SJCRH30 (cell line): ENCODE data around the gene MSRB1. TPM values are rescaled to one million over a fixed set of nuclear protein-coding genes. Genes with fewer than 3 reads are reported as not detected.
A peak's percentile ranks its signal among the peaks of the same experiment; 100 is the strongest.

Experiments
- DNase-seq, 2 experiments: peaks; one replicate each; pipeline ENCODE4 v3.0.0-alpha.2; 2015 to 2020
- H3K27ac ChIP-seq: fragments of 250-450 bp; sonication (Bioruptor Pico); 2 replicates; pipeline ENCODE4 v1.5.1; 2020; ENCODE audit warnings: mild to moderate bottlenecking, moderate library complexity
- H3K27me3 ChIP-seq: fragments of 250-450 bp; sonication (Bioruptor Pico); 2 replicates; pipeline ENCODE4 v1.5.1; 2020; ENCODE audit warnings: mild to moderate bottlenecking, moderate library complexity
- H3K36me3 ChIP-seq: fragments of 250-450 bp; sonication (Bioruptor Pico); 2 replicates; pipeline ENCODE4 v1.5.1; 2020; ENCODE audit warnings: mild to moderate bottlenecking, moderate library complexity
- H3K4me1 ChIP-seq: fragments of 250-450 bp; sonication (Bioruptor Pico); 2 replicates; pipeline ENCODE4 v1.5.1; 2020; ENCODE audit warnings: mild to moderate bottlenecking, moderate library complexity
- H3K4me3 ChIP-seq: fragments of 250-450 bp; sonication (Bioruptor Pico); 2 replicates; pipeline ENCODE4 v1.5.1; 2020; ENCODE audit warnings: mild to moderate bottlenecking, moderate library complexity
- H3K9me3 ChIP-seq: fragments of 250-450 bp; sonication (Bioruptor Pico); replicated peaks from 2 replicates; pipeline ENCODE4 v1.5.1; 2020; ENCODE audit warnings: mild to moderate bottlenecking, moderate library complexity
- total RNA-seq: library from RNA; depleted of rRNA; stranded (reverse); fragments of >200 nt; shearing (Covaris generic); gene quantifications from 2 replicates; pipeline ENCODE4 v1.2.3, GENCODE V29; 2014

The MSRB1 gene
- total RNA-seq, 1 experiment from 2014 or later = 16.0 TPM

DNA sequence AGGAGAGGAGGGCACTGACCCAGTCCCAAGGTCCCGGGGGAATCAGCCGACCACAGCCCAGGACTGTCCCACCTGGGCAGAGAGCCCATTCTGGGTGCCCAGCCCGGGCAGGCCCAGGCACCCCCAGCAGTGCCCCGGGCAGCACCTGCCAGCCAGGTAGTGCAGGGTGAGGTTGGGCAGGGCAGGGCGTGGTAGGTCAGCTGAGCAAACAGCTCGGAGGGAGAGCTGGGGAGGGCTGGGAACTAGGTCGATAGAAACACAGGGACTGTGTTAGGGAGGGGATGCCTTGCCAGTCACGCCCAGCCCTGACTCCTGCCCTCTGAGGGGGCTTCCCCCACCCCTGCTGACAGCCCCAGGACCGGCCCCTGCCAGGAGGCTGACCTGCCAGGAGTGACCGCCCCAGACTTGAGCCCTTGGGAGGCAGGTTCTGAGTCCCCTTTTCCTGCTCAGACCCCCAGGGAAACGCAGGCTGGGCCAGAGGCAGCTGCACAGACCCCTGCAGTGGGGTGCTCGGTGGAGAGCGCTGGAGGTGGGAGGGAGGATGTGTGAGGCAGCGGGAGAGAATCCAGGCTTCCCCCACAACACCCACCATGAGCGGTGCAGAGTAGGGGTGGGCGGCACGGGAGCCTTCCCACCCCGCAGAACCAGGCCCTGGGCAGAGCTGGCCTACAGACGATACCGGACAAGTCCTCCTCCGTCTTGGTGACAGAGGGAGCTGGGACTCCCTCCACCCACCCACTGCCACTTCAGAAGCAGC lies 29.5 kb downstream of the MSRB1 start:
- Histone ChIP-seq H3K4me3 (no peak overlapping the region), H3K4me1 (peaks cover 8% of the 10 kb centered on the region), H3K9me3 (no peaks in the 10 kb centered on the region), H3K27ac (no peak overlapping the region), H3K36me3 (no peaks in the 10 kb centered on the region), H3K27me3 (peaks cover 34% of the 10 kb centered on the region)
- no peak for DNase-seq

DNA sequence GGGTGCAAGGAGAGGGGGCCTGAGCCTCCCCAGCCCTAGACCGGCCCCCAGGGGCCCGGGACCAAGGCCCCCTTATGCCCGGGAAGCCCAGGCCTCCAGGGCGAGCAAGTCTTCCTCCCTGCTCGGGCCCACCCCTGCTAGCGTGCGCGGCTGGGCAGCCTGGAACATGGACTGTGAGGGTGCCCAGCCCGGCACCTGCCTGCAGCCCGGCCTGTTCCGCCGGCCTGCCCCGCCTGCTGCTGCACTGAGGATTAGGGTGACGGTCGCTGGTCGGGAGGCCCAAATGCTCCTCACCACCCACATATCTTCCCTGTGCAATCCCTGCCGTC lies 30.8 kb downstream of the MSRB1 start:
- Histone ChIP-seq H3K4me1 (peaks cover 8% of the 10 kb centered on the region), H3K27ac (no peak overlapping the region), H3K36me3 (no peaks in the 10 kb centered on the region), H3K4me3 (no peak overlapping the region), H3K27me3 (peaks cover 47% of the 10 kb centered on the region), H3K9me3 (no peaks in the 10 kb centered on the region)
- no peak for DNase-seq

DNA sequence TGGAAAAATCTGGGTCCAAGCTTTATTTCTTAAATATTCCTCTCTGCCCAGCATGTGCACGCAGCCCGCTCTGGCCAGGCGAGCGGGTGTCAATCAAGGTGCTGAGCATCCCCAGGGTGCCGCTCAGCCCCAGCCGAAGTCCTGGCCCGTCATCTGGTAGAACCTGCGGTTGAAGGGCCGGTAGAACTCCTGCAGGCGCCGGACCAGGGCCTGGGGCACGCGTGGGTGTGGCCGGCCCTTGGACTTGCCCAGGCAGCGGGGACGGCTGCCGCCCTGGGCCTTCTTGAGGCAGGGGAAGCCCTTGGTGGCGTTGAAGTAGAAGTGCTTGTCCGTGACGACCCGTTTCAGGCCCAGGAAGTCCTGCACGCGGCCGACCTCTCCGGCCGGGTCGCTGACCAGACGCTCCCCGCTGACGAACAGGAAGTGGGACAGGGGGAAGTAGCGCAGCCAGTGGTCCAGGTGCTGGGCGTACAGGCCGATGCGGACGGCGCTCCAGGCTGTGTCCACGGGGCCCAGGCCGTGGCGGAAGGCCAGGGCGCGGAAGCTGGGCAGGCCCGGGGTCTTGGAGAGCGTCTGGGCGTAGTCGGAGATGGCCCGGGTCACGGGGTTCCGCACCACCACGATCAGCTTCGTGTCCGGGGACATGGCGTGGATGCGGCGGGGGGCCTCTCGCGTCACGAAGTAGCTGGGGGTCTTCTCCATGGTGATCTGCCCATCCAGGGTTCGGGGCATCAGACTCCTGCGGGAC lies 31.4 kb downstream of the MSRB1 start:
- H3K27me3 ChIP-seq = peaks cover 50% of the 10 kb centered on the region
- no peaks in the 10 kb centered on the region for H3K36me3 ChIP-seq
- H3K27ac ChIP-seq = no peak overlapping the region
- H3K4me3 ChIP-seq = no peak overlapping the region
- peaks cover 11% of the 10 kb centered on the region for H3K4me1 ChIP-seq
- DNase-seq = no peak
- H3K9me3 ChIP-seq = no peaks in the 10 kb centered on the region

DNA sequence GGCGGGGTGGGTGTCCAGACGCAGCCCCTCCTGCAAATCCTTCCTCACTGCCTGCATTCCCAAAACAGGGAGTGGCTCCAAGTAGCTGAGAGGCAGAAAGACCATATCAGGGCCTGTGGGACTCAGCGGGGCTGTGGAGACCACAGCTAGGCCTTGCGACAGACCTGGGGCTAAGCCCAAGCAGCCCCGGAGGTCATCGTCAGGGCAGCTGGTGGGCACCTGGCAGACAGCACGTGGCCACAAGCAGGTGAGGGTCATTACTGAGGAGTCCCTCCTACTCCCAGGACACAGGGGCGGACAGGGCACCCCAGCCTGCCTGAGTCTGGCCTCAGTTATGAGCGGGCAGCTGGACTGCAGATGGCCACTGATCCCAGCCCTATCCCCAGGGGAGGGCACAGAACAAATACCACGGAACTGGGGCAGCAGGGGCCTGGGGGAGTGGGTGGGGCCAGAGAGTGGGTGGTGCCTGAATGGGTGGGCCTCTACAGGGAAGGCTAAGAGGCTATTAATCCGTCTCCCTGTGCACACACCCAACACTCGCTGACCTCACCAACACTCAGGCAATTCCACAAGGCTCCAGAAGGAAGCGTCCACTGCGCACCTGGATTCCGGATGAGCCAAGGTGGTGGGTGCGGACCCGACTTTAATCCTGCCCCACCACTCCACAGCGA lies 33.3 kb downstream of the MSRB1 start:
- Histone ChIP-seq H3K27me3 (peaks cover 50% of the 10 kb centered on the region), H3K9me3 (no peaks in the 10 kb centered on the region), H3K27ac (no peak overlapping the region), H3K36me3 (no peaks in the 10 kb centered on the region), H3K4me1 (peaks cover 11% of the 10 kb centered on the region), H3K4me3 (no peak overlapping the region)
- DNase-seq = peak; percentile 67 to 75

DNA sequence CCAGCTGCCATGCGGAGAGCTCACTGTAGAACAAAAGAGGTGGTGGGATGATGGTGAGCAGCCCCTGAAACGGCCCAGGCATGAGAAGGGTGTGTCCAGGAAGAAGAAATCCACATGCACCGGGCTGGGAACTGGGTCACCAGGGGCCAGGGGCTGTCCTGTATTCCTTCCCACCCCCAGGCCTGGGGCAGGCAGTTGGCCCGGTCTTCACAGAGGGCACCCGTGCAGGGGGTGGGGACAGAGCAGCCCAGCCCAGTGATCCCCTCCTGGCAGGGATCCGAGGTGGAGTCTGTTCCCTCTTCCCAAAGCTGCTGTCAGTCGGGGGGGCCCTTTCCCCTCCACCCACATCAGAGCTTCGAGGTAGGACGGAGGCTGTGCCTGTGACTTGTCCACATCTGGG lies 34.0 kb downstream of the MSRB1 start:
- H3K27ac ChIP-seq = no peak overlapping the region
- H3K4me3 ChIP-seq = no peak overlapping the region
- H3K36me3 ChIP-seq = no peaks in the 10 kb centered on the region
- peaks cover 48% of the 10 kb centered on the region for H3K27me3 ChIP-seq
- DNase-seq = no peak
- H3K9me3 ChIP-seq = no peaks in the 10 kb centered on the region
- H3K4me1 ChIP-seq = peaks cover 11% of the 10 kb centered on the region

DNA sequence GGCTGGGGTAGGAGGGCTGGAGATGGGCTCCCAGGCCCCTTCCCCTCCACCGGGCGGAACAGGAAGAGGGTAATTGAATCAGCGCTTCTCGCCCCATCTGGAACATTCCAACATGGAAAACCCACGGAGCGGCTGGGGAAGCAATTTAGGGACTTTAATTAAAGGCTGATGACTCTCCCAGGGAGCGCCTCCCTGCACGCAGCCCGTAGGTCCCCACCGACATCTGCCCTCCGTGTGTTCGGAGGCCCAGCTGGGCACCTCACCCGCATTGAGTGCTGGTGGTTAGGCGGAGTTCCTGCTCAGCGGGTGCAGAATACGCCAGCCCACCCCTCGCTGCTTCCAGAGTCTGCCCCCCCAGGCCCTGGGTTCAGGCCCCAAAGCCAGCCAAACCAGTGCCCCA lies 34.8 kb downstream of the MSRB1 start:
- no peak overlapping the region for H3K4me3 ChIP-seq
- no peak overlapping the region for H3K27ac ChIP-seq
- H3K27me3 ChIP-seq = peaks cover 43% of the 10 kb centered on the region

DNA sequence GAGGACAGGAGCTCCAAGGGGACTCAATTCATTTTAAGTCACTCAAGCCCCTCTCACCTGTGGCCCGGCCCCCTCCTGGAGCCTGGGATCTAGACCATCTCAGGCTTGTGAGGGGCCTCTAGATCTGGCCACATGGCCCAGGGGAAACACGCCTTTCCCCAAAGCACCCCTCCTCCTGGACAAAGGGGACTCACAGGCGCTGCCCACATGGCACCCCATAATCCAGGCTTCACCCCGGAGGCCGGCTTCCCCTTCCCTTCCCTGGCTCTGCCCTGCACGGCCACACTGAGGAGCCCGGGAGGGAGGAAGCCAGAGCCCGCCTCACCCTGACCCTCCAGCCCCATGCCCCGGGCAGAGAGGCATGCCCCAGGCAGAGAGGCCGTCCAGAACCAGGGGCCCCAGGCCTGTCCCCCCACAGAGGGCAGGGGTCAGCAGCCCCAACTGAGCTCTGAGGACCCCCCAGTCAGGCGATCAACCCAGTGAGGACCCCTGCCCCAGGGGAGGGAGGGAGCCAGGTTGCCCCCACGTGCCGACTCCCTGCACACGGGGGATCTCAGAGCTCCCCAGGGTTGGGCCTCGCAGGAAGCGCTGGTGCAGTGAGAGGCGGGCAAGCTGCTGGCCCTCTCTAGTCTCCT lies 35.7 kb downstream of the MSRB1 start:
- no peak for DNase-seq
- H3K4me3 ChIP-seq = no peak overlapping the region
- H3K4me1 ChIP-seq = peaks cover 11% of the 10 kb centered on the region
- no peaks in the 10 kb centered on the region for H3K36me3 ChIP-seq
- H3K27me3 ChIP-seq = peaks cover 45% of the 10 kb centered on the region
- H3K9me3 ChIP-seq = no peaks in the 10 kb centered on the region
- no peak overlapping the region for H3K27ac ChIP-seq

More for the DNA sequence above, 34.8 kb downstream of the MSRB1 start:
- DNase-seq = no peak
- Histone ChIP-seq H3K36me3 (no peaks in the 10 kb centered on the region), H3K4me1 (peaks cover 11% of the 10 kb centered on the region), H3K9me3 (no peaks in the 10 kb centered on the region)

DNA sequence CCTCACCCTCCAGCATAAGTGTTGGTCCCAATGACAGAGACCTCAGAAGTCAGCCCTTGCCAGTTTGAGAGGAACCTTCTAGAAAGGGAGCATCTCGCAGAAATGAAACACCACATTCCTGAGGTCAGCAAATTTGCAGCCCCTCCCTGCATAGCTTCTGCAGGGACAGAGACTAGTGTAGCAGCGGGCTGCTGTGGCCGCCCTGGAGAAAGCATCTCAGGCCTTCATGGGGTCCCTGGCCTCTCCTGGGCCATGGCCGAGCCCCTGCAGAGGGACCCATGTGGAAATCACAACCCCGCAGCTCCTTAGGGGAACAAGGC lies 36.2 kb downstream of the MSRB1 start:
- Histone ChIP-seq H3K36me3 (no peaks in the 10 kb centered on the region), H3K4me3 (no peak overlapping the region), H3K9me3 (no peaks in the 10 kb centered on the region), H3K4me1 (peaks cover 11% of the 10 kb centered on the region), H3K27ac (no peak overlapping the region), H3K27me3 (peaks cover 45% of the 10 kb centered on the region)
- DNase-seq = no peak

DNA sequence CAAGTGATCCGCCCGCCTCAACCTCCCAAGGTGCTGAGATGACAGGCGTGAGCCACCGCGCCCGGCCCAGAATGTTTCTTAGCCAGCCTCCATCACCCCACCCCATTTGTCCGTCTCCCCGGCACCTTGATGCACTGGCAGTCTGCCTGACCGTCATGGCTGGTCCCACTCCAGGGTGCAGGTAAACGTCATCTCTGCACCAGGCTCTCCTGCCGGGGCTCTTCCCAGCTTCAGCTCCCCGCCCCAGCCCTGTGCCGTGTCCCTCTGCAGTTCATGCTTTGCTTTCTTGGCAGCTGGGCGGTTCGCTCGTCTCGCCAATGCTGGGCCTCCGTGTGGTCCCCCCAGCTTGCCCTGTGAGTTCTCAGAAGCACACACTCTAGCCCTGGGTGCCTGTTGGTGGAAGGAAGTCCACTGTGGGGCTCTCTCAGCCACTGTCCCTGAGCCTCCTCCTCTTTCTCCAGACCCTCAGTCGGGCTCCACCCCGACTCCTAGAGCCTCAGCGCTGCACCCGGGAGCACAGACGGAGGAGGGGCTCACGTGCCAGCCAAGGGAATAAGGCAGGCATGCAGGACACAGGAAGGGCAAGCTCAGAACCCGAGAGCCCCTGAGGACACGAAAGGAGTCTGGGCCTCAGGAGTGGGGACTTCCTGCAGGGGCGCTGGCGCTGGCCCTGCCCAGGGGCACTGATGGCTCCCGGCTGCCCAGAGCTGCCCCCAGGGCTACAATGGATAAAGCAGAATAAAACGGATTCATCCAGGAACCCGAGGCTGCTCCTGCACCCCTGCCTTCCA lies 36.7 kb downstream of the MSRB1 start:
- no peak overlapping the region for H3K27ac ChIP-seq
- peaks cover 11% of the 10 kb centered on the region for H3K4me1 ChIP-seq
- no peaks in the 10 kb centered on the region for H3K9me3 ChIP-seq
- no peak overlapping the region for H3K4me3 ChIP-seq
- H3K27me3 ChIP-seq = peaks cover 45% of the 10 kb centered on the region
- H3K36me3 ChIP-seq = no peaks in the 10 kb centered on the region
- no peak for DNase-seq

DNA sequence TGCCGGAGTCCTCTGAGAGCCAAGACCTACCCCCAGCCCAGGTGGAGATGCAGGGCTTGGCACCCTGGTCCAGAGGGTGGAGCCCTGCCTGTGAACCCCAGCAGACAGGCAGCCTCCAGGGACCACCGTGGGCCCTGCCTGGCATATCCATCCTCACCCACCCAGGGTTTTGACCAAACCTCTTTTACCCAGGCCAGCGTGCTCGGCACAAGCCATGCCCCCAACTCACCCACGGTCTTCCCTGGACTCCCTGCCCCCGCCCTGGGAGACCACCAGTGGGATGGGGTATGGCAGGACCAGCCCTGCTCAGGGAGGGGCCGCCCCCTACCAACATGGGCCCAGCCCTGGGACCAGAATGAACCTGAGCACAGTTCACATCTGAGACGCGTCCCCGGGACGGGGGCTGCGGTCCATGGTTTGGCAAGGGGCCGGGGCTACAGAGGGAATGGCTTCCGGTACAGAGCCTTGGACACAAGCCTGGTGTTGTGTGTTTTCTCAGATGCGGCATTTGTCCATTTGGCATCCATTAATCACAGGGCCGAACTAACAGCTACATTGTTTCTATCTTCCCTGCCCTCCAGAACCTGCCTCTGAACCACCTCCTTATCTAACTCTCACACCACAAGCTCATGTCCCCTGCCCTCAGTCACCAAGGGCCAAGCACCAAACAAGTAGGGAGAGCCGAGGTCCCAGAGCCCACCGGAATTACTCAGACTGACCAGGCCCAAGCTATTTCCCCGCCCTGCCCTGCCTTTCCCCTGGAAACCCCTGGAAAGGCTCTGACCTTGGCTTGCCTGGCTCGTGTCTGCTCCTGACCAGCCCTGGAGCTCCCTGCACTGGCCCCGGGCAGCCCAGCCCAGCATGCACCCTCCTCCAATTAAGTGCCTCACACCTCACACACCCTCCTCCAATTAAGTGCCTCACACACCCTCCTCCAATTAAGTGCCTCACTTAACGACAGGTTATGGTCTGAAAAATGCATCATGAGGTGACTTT lies 38.9 kb downstream of the MSRB1 start:
- Histone ChIP-seq H3K4me3 (no peak overlapping the region), H3K36me3 (no peaks in the 10 kb centered on the region), H3K27ac (no peak overlapping the region), H3K4me1 (peaks cover 5% of the 10 kb centered on the region; the same call in 1 of the 2 replicates), H3K9me3 (no peaks in the 10 kb centered on the region), H3K27me3 (peaks cover 48% of the 10 kb centered on the region)
- DNase-seq = peak in 1 of 2 experiments; percentile 32

DNA sequence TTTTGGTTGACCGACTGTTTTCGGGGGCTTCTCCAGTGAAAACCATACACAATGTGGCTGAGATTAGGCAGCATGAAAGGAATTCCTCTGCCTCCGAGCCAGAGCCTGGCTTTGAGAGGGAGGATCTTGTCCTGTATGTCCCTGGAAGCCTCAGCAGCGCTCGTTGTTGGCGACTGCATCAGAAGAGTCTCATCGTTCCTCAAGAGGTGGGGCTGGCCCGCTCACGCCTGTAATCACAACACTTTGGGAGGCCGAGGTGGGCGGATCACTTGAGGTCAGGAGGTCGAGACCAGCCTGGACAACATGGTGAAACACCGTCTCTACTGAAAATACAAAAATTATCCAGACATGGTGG lies 39.8 kb downstream of the MSRB1 start:
- no peak for DNase-seq
- Histone ChIP-seq H3K27me3 (peaks cover 39% of the 10 kb centered on the region; the same call in 1 of the 2 replicates), H3K36me3 (no peaks in the 10 kb centered on the region), H3K27ac (no peak overlapping the region), H3K4me1 (peaks cover 3% of the 10 kb centered on the region; the same call in 1 of the 2 replicates), H3K4me3 (no peak overlapping the region), H3K9me3 (no peaks in the 10 kb centered on the region)

DNA sequence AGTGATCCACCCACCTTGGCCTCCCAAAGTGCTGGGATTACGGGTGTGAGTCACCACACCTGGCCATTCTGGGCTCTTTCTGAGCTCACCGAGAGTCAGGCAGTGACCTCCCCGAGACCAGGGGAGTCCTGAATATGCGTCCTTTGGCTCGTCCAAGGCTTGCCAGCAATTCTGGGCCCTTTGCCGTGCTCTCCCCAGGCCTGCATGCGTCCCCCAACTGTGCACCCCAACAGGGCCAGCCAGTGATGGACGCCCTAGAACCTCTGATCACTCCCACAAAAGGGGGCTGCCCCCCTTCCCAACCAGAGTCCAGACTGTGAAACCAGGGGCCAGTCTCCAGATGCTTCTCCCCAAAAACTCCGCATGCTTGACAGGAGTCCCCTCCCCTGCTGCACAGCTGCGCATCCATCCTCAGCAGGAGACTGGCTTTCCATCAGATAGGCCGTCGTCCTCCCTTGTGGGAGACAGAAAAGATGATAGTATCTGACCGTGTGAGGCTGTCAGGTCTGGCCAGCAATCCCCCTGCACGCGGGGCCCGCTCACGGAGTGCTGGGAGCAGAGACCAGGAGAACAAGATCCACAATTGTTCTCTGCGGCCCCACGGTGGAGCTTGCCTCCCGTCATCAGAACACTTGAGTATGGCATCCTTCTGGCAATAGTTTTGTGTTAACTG lies 40.3 kb downstream of the MSRB1 start:
- Histone ChIP-seq H3K9me3 (no peaks in the 10 kb centered on the region), H3K27me3 (peaks cover 34% of the 10 kb centered on the region; the same call in 1 of the 2 replicates), H3K27ac (no peak overlapping the region), H3K4me1 (peaks cover 3% of the 10 kb centered on the region; the same call in 1 of the 2 replicates), H3K4me3 (no peak overlapping the region), H3K36me3 (no peaks in the 10 kb centered on the region)
- DNase-seq = no peak

DNA sequence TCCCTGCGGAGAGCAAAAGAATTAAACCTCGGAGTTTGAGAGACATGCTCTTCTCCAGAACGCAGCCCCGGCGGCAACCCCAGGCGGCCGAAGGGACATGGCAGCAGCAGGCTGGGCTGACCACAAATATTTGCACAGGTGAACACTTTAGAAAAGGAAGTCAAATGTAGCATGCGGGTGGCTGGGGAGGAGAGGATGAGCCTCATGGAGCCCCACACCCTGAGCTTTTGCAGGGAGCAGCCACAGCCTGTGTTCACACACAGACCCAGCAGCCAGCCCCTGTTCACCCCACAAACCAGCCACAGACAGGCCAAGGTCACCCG lies 42.6 kb downstream of the MSRB1 start:
- no peaks in the 10 kb centered on the region; the same call in 1 of the 2 replicates for H3K4me1 ChIP-seq
- H3K4me3 ChIP-seq = no peak overlapping the region
- no peaks in the 10 kb centered on the region for H3K9me3 ChIP-seq
- peaks cover 28% of the 10 kb centered on the region for H3K27me3 ChIP-seq
- no peak overlapping the region for H3K27ac ChIP-seq
- no peaks in the 10 kb centered on the region for H3K36me3 ChIP-seq
- DNase-seq = no peak
